IMR-90 (cell line): ENCODE results near the gene SDR9C7. TPM values are rescaled to one million over a fixed set of nuclear protein-coding genes. Genes with fewer than 3 reads are reported as not detected.
A peak's percentile ranks its signal among the peaks of the same experiment; 100 is the strongest.
"Not testable (repeated sequence)": the region's sequence is repeated elsewhere in the genome, so short reads cannot be mapped to it uniquely, and the experiment has no call there.

ENCODE experiments used
- ATAC-seq: fragments of 200-7000 bp; cut with Tn5 transposase; 2 replicates; pipeline ENCODE4 v1.9.1; 2020; ENCODE audit warnings: low read depth, mild to moderate bottlenecking, moderate library complexity
- BruUV-seq: library from RNA; stranded (reverse); fragments of 400-500 nt; replicated peaks from 2 replicates; lab custom pipeline; 2021; lab: Mats Ljungman, UMichigan
- CTCF ChIA-PET: fragments of 300-600 bp; formaldehyde crosslinking; extraction: SDS; loops from one replicate; lab custom pipeline; 2021; ENCODE audit warnings: antibody characterized with exemption; lab: Yijun Ruan, JAX
- POLR2A ChIA-PET: fragments of 300-600 bp; sonication (Branson Sonifier 250); formaldehyde crosslinking; loops from one replicate; lab custom pipeline; 2022; ENCODE audit warnings: antibody characterized with exemption; ENCODE audit not compliant: unreplicated experiment; lab: Charles Lee
- DNase-seq: peaks from one replicate; pipeline ENCODE4 v3.0.0; 2013
- H2AFZ ChIP-seq: replicated peaks from 2 replicates; pipeline ENCODE3; 2013; ENCODE audit warnings: low read length, mild to moderate bottlenecking; ENCODE audit not compliant: poor library complexity
- H2AK5ac ChIP-seq: 2 replicates; pipeline ENCODE4 v1.6.1; 2013; ENCODE audit warnings: low read depth, low read length, inconsistent platforms
- H2AK9ac ChIP-seq: replicated peaks from 2 replicates; pipeline ENCODE3; 2013; ENCODE audit warnings: mild to moderate bottlenecking, low read depth, low read length, moderate library complexity; ENCODE audit not compliant: poor library complexity
- H2BK120ac ChIP-seq: 2 replicates; pipeline ENCODE4 v1.6.1; 2013; ENCODE audit warnings: low read depth, low read length, inconsistent platforms
- H2BK15ac ChIP-seq: 3 replicates; pipeline ENCODE4 v1.6.1; 2013; ENCODE audit warnings: low read depth, low read length, inconsistent platforms
- H2BK20ac ChIP-seq: 2 replicates; pipeline ENCODE4 v1.6.1; 2013; ENCODE audit warnings: low read depth, mild to moderate bottlenecking, inconsistent platforms, low read length, moderate library complexity
- H2BK5ac ChIP-seq: 2 replicates; pipeline ENCODE4 v1.6.1; 2013; ENCODE audit warnings: mild to moderate bottlenecking, low read depth, low read length, inconsistent platforms; ENCODE audit not compliant: poor library complexity, severe bottlenecking
- H3K14ac ChIP-seq: replicated peaks from 2 replicates; pipeline ENCODE4 v1.6.1; 2013; ENCODE audit warnings: low read depth, low read length, inconsistent platforms
- H3K18ac ChIP-seq: 2 replicates; pipeline ENCODE4 v1.6.1; 2013; ENCODE audit warnings: low read depth, low read length, control low read depth
- H3K23ac ChIP-seq: 2 replicates; pipeline ENCODE4 v1.6.1; 2013; ENCODE audit warnings: low read depth, low read length, inconsistent platforms
- H3K27ac ChIP-seq: 2 replicates; pipeline ENCODE4 v1.5.1; 2013; ENCODE audit warnings: mild to moderate bottlenecking, control low read depth, low read length; ENCODE audit not compliant: insufficient read depth
- H3K27me3 ChIP-seq: 2 replicates; pipeline ENCODE4 v1.6.1; 2013; ENCODE audit warnings: low read length; ENCODE audit not compliant: control insufficient read depth, insufficient read depth
- H3K36me3 ChIP-seq: 2 replicates; pipeline ENCODE4 v1.6.1; 2013; ENCODE audit warnings: low read length, mixed read lengths; ENCODE audit not compliant: control insufficient read depth, insufficient read depth
- H3K4ac ChIP-seq: 2 replicates; pipeline ENCODE4 v1.6.1; 2013; ENCODE audit warnings: low read depth, low read length, inconsistent platforms
- H3K4me1 ChIP-seq: 2 replicates; pipeline ENCODE4 v1.6.1; 2013; ENCODE audit warnings: low read length, mixed read lengths; ENCODE audit not compliant: control insufficient read depth, insufficient read depth
- H3K4me2 ChIP-seq: 2 replicates; pipeline ENCODE4 v1.6.1; 2013; ENCODE audit warnings: low read depth, mild to moderate bottlenecking, control low read depth, low read length, moderate library complexity
- H3K4me3 ChIP-seq: 2 replicates; pipeline ENCODE4 v1.5.1; 2013; ENCODE audit warnings: low read depth, mild to moderate bottlenecking, control low read depth, low read length, moderate library complexity; ENCODE audit not compliant: insufficient read depth
- H3K56ac ChIP-seq: 2 replicates; pipeline ENCODE4 v1.6.1; 2013; ENCODE audit warnings: low read length, inconsistent platforms; ENCODE audit not compliant: insufficient read depth; ENCODE audit errors: extremely low read depth
- H3K79me1 ChIP-seq, 2 experiments: 2 replicates each; pipeline ENCODE4 v1.6.1; 2013; ENCODE audit warnings: low read length in 2 of 2, inconsistent platforms in 1 of 2, low read depth in 1 of 2
- H3K9ac ChIP-seq: 2 replicates; pipeline ENCODE4 v1.6.1; 2013; ENCODE audit warnings: low read depth, low read length, control low read depth
- H3K9me1 ChIP-seq: 2 replicates; pipeline ENCODE4 v1.6.1; 2013; ENCODE audit warnings: low read length, inconsistent platforms; ENCODE audit not compliant: insufficient read depth
- H3K9me3 ChIP-seq: 2 replicates; pipeline ENCODE4 v1.6.1; 2013; ENCODE audit warnings: low read length; ENCODE audit not compliant: control insufficient read depth, insufficient read depth
- H4K20me1 ChIP-seq: 2 replicates; pipeline ENCODE4 v1.6.1; 2013; ENCODE audit warnings: low read length, inconsistent platforms; ENCODE audit not compliant: insufficient read depth
- H4K5ac ChIP-seq: 2 replicates; pipeline ENCODE4 v1.6.1; 2013; ENCODE audit warnings: mild to moderate bottlenecking, low read depth, low read length, control low read depth
- H4K8ac ChIP-seq, 2 experiments: 2 replicates each; pipeline ENCODE4 v1.6.1; 2013; ENCODE audit warnings: low read depth in 2 of 2, low read length in 2 of 2, control low read depth in 1 of 2, inconsistent platforms in 1 of 2
- H4K91ac ChIP-seq: 2 replicates; pipeline ENCODE4 v1.6.1; 2013; ENCODE audit warnings: low read depth, low read length, inconsistent platforms; ENCODE audit not compliant: insufficient read depth
- ELK1 ChIP-seq: fragments of 150-350 bp; IDR thresholded peaks from 2 replicates; pipeline ENCODE4 v1.6.1; 2016; ENCODE audit warnings: low read depth, mild to moderate bottlenecking, low read length, moderate library complexity, borderline replicate concordance
- MAFK ChIP-seq: IDR thresholded peaks from 2 replicates; pipeline ENCODE4 v1.6.1; 2012; ENCODE audit warnings: low read depth, low read length, improper control_type of control experiment
- WGBS, 2 experiments: methylation state at CpG; one replicate each; pipeline versions ENCODE4 v1.1.5 to v1.1.7; 2013; ENCODE audit warnings: missing lambda C conversion rate in 2 of 2; ENCODE audit not compliant: insufficient read length in 1 of 2; ENCODE audit errors: extremely low coverage in 2 of 2; 5-methylcytosine and 5-hydroxymethylcytosine counted together
- dilution Hi-C: fragments of 300-500 bp; cut with HindIII; formaldehyde crosslinking; loops from one replicate; pipeline ENCODE4 v1.14.3; 2018; ENCODE audit warnings: low sequenced_read_pairs; ENCODE audit not compliant: unreplicated experiment
- in situ Hi-C: fragments of 300-500 bp; cut with MboI; formaldehyde crosslinking; loops from 3 replicates; pipeline ENCODE4 v1.14.3; 2019; ENCODE audit warnings: low sequenced_read_pairs, inconsistent platforms, mixed read lengths
- intact Hi-C: fragments of 100-400 bp; cut with micrococcal nuclease; formaldehyde crosslinking; loops from 2 replicates; pipeline ENCODE4 v1.10.0; 2022
- polyA plus RNA-seq, 3 experiments: library from polyadenylated mRNA; depleted of rRNA; stranded (reverse); fragments of >200 nt; gene quantifications; 2 replicates each; pipeline ENCODE4 v1.2.3, GENCODE V29; 2012; ENCODE audit warnings: low replicate concordance in 1 of 3
- total RNA-seq: library from RNA; depleted of rRNA; stranded (reverse); fragments of >200 nt; gene quantifications from 2 replicates; pipeline ENCODE4 v1.2.3, GENCODE V29; 2012

Gene SDR9C7
- total and polyA plus RNA-seq, 2 of the 4 experiments (the other 2 are of a cell fraction): not detected

- H3K9me1 ChIP-seq: no peaks in the 10 kb centered on the region
- in situ Hi-C loops (no loop called here), intact Hi-C loops (no loop called here), dilution Hi-C loops (no loop called here)
- no peak overlapping the region for H3K27ac ChIP-seq
- no peaks in the 10 kb centered on the region for H3K79me1 ChIP-seq
- H3K4ac ChIP-seq: no peak overlapping the region
- H4K91ac ChIP-seq: no peak overlapping the region
- no peak overlapping the region for H2BK20ac ChIP-seq
- BruUV-seq: no TSS peak
- DNase-seq (no peak), ATAC-seq (no peak)
- peaks cover 8% of the 10 kb centered on the region; the same call in 1 of the 2 replicates for H3K27me3 ChIP-seq
- no peak for TF ChIP-seq ELK1
- TF ChIP-seq MAFK: peak; percentile 26; the same call in 1 of the 2 replicates
- no peak overlapping the region for H3K18ac ChIP-seq
- H3K9me3 ChIP-seq: no peaks in the 10 kb centered on the region
- H3K4me1 ChIP-seq: peaks cover 6% of the 10 kb centered on the region
- H3K14ac ChIP-seq: no peak overlapping the region
- CTCF ChIA-PET: no interaction called here
- H2BK5ac ChIP-seq: no peak overlapping the region
- no peak overlapping the region for H3K4me2 ChIP-seq
- H3K23ac ChIP-seq: no peak overlapping the region
- H2AFZ ChIP-seq: no peak overlapping the region
- no peak overlapping the region for H4K8ac ChIP-seq
- H2AK5ac ChIP-seq: no peak overlapping the region
- H3K9ac ChIP-seq: no peak overlapping the region
- no CpG with 5 or more reads among the region's 4 CpGs for WGBS, 2 experiments
- H4K5ac ChIP-seq: no peak overlapping the region
- H4K20me1 ChIP-seq: no peaks in the 10 kb centered on the region
- no peak overlapping the region for H3K4me3 ChIP-seq
- H2AK9ac ChIP-seq: no peak overlapping the region
- POLR2A ChIA-PET: no interaction called here
- H3K56ac ChIP-seq: no peak overlapping the region
- H2BK120ac ChIP-seq: no peak overlapping the region
- H3K36me3 ChIP-seq: no peaks in the 10 kb centered on the region
- no peak overlapping the region for H2BK15ac ChIP-seq
Observed at GRCh38 chr12:56943878-56944277, 9.7 kb upstream of the SDR9C7 start.

- in situ Hi-C loops, dilution Hi-C loops, BruUV-seq: not testable (repeated sequence)
Observed at GRCh38 chr12:56943374-56943773, 9.2 kb upstream of the SDR9C7 start.

More at GRCh38 chr12:56943374-56943773, 9.2 kb upstream of the SDR9C7 start:
- H3K27me3 ChIP-seq, H3K4me2 ChIP-seq, H3K9ac ChIP-seq, H3K23ac ChIP-seq, H3K4me1 ChIP-seq, H3K9me3 ChIP-seq, H3K27ac ChIP-seq, H2BK20ac ChIP-seq, H3K18ac ChIP-seq, H2AK5ac ChIP-seq, H4K20me1 ChIP-seq, H3K79me1 ChIP-seq, POLR2A ChIA-PET, H3K56ac ChIP-seq, H2BK120ac ChIP-seq, H4K8ac ChIP-seq, H3K4me3 ChIP-seq, H3K14ac ChIP-seq, H3K36me3 ChIP-seq, H4K5ac ChIP-seq, H4K91ac ChIP-seq, CTCF ChIA-PET, intact Hi-C loops, H2BK15ac ChIP-seq, DNase-seq, ATAC-seq, H3K9me1 ChIP-seq, H2BK5ac ChIP-seq, H3K4ac ChIP-seq, H2AFZ ChIP-seq, H2AK9ac ChIP-seq: not testable (repeated sequence)
- whole genome bisulfite sequencing, 2 experiments: 40% methylated on average over 1 of the region's 1 CpG; no CpG with 5 or more reads in 1 of the 2 experiments
